Measurements from ENCODE around the gene JADE2.

GRCh38 chr5:134556994-134557393, 31.5 kb downstream of the JADE2 start:
- TF ChIP-seq CTCF (IDR thresholded peaks at IDR 0.05; ENCODE audit: low read length) = no peak
- TF ChIP-seq EZH2 (IDR thresholded peaks at IDR 0.05; ENCODE audit: borderline replicate concordance, low read length) = no peak

All from OCI-LY1 (cell line).